AG10803 (cell line): ENCODE data around the gene TMEM209.
A peak's percentile ranks its signal among the peaks of the same experiment; 100 is the strongest.
"Not testable (repeated sequence)": the region's sequence is repeated elsewhere in the genome, so short reads cannot be mapped to it uniquely, and the experiment has no call there.

Source experiments
- DNase-seq: peaks from one replicate; pipeline ENCODE4 v3.0.0; 2010; ENCODE audit warnings: low read depth
- H3K4me3 ChIP-seq: 2 replicates; pipeline ENCODE4 v1.5.1; 2011; ENCODE audit warnings: mild to moderate bottlenecking, low read length, control low read depth
- TF ChIP-seq, protein P1 (sequence below): conservative IDR thresholded peaks from 2 replicates; pipeline ENCODE4 v1.5.1; 2011; ENCODE audit warnings: mild to moderate bottlenecking, low read length, control low read depth, inconsistent platforms

The TMEM209 gene

DNA sequence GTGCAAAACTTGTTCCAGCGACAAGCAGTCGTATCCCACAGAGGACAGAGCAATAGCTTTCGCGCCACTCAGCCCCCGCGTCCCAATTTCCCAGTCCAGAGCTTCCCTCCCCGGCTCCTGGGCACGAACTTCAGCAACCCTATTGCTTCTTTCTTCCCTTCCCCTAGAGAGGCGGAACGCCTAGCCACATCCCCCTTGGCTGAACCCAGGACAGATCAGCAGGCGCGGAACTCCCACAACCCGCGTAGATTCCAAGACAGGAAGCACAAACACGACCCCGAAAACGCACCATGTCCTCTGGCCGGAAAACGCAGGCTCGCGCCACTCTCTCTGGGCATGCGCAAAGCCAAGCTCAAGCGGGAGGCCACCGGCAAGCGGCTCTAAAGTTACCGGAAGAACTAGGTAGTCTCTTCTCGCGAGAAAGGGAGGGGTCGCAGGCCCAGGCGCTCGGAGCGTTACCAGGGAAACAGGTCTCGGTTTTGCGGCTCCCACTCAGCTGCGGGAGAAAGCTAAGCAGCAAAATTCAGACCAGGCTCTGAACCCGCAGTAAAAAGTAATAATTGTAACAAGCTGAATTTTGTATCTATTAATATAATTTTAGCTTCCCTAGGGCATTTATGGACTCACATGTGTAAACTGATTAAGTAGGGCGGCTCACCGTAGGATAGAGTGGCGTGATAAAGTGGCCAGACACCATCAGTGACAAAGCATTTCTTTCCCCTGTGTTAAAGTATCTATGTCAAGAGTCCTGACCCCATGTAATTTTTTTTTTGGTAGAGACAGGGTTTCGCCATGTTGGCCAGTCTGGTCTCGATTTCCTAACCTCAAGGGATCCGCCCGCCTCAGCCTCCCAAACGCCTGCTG, at the start of gene TMEM209:
TMEM209 (minus strand) TSS at position 323 of the 864 bp plus-strand sequence; CDS start at position 292, 31 bp downstream.
- DNase-seq, result peak; percentile 95
- TF ChIP-seq, protein P1, sequence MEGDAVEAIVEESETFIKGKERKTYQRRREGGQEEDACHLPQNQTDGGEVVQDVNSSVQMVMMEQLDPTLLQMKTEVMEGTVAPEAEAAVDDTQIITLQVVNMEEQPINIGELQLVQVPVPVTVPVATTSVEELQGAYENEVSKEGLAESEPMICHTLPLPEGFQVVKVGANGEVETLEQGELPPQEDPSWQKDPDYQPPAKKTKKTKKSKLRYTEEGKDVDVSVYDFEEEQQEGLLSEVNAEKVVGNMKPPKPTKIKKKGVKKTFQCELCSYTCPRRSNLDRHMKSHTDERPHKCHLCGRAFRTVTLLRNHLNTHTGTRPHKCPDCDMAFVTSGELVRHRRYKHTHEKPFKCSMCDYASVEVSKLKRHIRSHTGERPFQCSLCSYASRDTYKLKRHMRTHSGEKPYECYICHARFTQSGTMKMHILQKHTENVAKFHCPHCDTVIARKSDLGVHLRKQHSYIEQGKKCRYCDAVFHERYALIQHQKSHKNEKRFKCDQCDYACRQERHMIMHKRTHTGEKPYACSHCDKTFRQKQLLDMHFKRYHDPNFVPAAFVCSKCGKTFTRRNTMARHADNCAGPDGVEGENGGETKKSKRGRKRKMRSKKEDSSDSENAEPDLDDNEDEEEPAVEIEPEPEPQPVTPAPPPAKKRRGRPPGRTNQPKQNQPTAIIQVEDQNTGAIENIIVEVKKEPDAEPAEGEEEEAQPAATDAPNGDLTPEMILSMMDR, result no peak
- peak within 1 kb of the TSS; percentile 95 for H3K4me3 ChIP-seq

DNA sequence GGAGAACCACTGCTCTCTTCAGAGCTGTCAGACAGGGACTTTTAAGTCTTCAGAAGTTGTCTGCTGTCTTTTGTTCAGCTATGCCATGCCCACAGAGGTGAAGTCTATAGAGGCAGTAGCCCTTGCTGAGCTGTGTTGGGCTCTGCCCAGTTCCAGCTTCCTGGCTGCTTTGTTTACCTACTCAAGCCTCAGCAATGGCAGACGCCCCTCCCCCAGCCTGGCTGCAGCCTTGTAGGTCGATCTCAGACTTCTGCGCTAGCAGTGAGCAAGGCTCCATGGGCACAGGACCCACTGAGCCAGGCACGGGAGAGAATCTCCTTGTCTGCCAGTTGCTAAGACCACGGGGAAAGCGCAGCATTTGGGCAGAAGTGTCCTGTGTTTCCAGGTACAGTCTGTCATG, 49.3 kb upstream of the TMEM209 start:
- TF ChIP-seq, protein P1, result no peak
- H3K4me3 ChIP-seq, result no peak overlapping the region
- no peak for DNase-seq

DNA sequence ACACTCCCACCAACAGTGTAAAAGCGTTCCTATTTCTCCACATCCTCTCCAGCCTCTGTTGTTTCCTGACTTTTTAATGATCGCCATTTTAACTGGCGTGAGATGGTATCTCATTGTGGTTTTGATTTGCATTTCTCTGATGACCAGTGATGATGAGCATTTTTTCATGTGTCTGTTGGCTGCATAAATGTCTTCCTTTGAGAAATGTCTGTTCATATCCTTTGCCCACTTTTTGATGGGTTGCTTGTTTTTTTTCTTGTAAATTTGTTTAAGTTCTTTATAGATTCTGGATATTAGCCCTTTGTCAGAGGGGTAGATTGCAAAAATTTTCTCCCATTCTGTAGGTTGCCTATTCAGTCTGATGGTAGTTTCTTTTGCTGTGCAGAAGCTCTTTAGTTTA, 44.4 kb upstream of the TMEM209 start:
- DNase-seq, result not testable (repeated sequence)

GRCh38 chr7:130248842-130249241, 43.6 kb upstream of the TMEM209 start:
- not testable (repeated sequence) for H3K4me3 ChIP-seq, DNase-seq

More for the DNA sequence above, 44.4 kb upstream of the TMEM209 start:
- not testable (repeated sequence) for H3K4me3 ChIP-seq

DNA sequence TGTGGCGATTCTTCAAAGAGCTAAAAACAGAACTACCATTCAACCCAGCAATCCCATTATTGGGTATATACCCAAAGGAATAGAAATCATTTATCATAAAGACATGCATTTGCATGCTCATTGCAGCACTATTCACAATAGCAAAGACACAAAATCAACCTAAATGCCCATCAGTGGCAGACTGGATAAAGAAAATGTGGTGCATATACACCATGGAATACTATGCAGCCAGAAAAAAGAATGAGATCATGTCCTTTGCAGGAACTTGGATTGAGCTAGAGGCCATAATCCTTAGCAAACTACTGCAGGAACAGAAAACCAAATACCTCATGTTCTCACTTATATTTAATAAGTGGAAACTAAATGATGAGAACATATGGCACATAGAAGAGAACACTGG, 41.3 kb upstream of the TMEM209 start:
- not testable (repeated sequence) for H3K4me3 ChIP-seq, DNase-seq

GRCh38 chr7:130243486-130243885, 38.3 kb upstream of the TMEM209 start:
- H3K4me3 ChIP-seq, result not testable (repeated sequence)
- peak; percentile 52 for DNase-seq

DNA sequence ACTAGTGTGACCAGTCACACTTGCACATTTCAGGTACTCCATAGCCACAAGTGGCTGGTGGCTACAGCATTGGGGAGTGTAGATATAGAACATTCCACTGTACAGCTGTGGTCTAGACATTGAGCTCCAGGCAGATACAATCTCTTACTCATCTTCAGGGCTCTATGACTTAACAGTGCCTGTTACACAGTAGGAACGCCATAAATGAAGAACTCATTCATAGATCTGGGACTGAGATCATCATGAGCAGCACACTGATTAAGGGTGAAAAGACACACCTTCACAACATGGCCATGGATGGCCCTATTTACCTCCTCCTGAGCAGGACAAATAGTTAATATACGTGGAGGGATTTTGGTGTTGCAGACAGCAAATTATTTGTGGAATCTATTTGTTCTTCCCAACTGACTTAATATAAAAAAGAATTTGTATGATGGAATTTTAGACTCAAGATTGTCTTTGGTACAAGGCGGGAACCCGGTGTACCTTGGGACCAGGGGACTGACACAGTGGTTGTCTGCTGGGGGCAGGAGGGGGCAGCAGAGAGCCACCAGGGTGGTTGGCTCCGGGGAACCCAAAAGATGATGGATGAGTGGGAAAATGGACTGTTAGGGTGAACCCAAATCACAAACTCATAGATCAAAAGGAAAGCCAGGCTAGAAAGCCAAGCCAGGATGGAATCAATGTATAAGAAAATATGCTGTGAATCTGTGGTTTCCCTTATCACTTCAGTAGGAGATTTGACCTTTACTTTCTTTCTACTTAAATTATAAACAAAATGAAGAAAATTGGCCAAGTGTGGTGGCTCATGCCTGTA, 37.2 kb upstream of the TMEM209 start:
- H3K4me3 ChIP-seq, result no peak overlapping the region
- TF ChIP-seq, protein P1, result peak; percentile 97
- peak; percentile 33 for DNase-seq

DNA sequence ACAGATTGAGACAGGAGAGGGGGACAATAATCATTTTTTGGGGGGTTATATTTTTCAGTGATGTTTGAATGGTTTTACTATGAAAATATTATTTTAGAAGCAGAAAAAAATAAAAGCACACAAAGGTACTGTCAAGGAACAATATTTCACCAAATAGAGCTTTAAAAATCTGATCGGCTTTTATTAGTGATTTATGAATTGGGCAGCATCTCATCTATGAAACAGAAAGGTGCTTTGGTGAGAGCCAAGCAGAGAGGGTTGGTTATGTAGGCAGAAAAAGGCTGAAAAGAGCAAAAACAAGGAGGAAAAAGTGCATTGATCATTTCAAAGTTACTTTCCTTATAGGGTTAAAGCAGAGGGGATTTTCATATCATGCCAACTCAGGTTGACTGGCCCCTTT, 35.0 kb upstream of the TMEM209 start:
- DNase-seq, result no peak
- H3K4me3 ChIP-seq, result no peak overlapping the region
- TF ChIP-seq, protein P1, result no peak

- H3K4me3 ChIP-seq, result not testable (repeated sequence)
Measured at GRCh38 chr7:130236361-130236760, 31.2 kb upstream of the TMEM209 start.

More at GRCh38 chr7:130236361-130236760, 31.2 kb upstream of the TMEM209 start:
- DNase-seq, result not testable (repeated sequence)
